Measurements from ENCODE around the gene NOL4L. TPM values are rescaled to one million over a fixed set of nuclear protein-coding genes. Genes with fewer than 3 reads are reported as not detected.

Gene NOL4L
- polyA plus RNA-seq, 4 donors: 48.4 to 67.1 (median 56.0) TPM

GRCh38 chr20:32577657-32578056 lies 7.5 kb downstream of the NOL4L start:
- DNase-seq (ENCODE audit: low read depth in 4 of 4, low spot score in 3 of 4): no peak

GRCh38 chr20:32577023-32577422 lies 8.1 kb downstream of the NOL4L start:
- DNase-seq (ENCODE audit: low read depth in 4 of 4, low spot score in 3 of 4): no peak

- DNase-seq (ENCODE audit: low read depth in 4 of 4, low spot score in 3 of 4): no peak
Measured at GRCh38 chr20:32576560-32576959, 8.6 kb downstream of the NOL4L start.

GRCh38 chr20:32575805-32576204 lies 9.3 kb downstream of the NOL4L start:
- DNase-seq (ENCODE audit: low read depth in 4 of 4, low spot score in 3 of 4): no peak

GRCh38 chr20:32575227-32575581 lies 9.9 kb downstream of the NOL4L start:
- no peak for DNase-seq (ENCODE audit: low read depth in 4 of 4, low spot score in 3 of 4)

GRCh38 chr20:32574296-32575226 lies 10.6 kb downstream of the NOL4L start:
- DNase-seq (ENCODE audit: low read depth in 4 of 4, low spot score in 3 of 4): no peak

- no peak for DNase-seq (ENCODE audit: low read depth in 4 of 4, low spot score in 3 of 4)
Measured at GRCh38 chr20:32573167-32573851, 11.8 kb downstream of the NOL4L start.

- no peak for DNase-seq (ENCODE audit: low read depth in 4 of 4, low spot score in 3 of 4)
Measured at GRCh38 chr20:32572271-32572968, 12.7 kb downstream of the NOL4L start.

GRCh38 chr20:32571566-32571965 lies 13.6 kb downstream of the NOL4L start:
- DNase-seq (ENCODE audit: low read depth in 4 of 4, low spot score in 3 of 4): no peak

GRCh38 chr20:32570401-32571190 lies 14.5 kb downstream of the NOL4L start:
- no peak for DNase-seq (ENCODE audit: low read depth in 4 of 4, low spot score in 3 of 4)

GRCh38 chr20:32569380-32570305 lies 15.5 kb downstream of the NOL4L start:
- DNase-seq (ENCODE audit: low read depth in 4 of 4, low spot score in 3 of 4): no peak

GRCh38 chr20:32569018-32569379 lies 16.1 kb downstream of the NOL4L start:
- DNase-seq (ENCODE audit: low read depth in 4 of 4, low spot score in 3 of 4): no peak

GRCh38 chr20:32567384-32568178 lies 17.6 kb downstream of the NOL4L start:
- no peak for DNase-seq (ENCODE audit: low read depth in 4 of 4, low spot score in 3 of 4)

- no peak for DNase-seq (ENCODE audit: low read depth in 4 of 4, low spot score in 3 of 4)
Measured at GRCh38 chr20:32566379-32567374, 18.5 kb downstream of the NOL4L start.

GRCh38 chr20:32565735-32566032 lies 19.4 kb downstream of the NOL4L start:
- DNase-seq (ENCODE audit: low read depth in 4 of 4, low spot score in 3 of 4): no peak

- DNase-seq (ENCODE audit: low read depth in 4 of 4, low spot score in 3 of 4): no peak
Measured at GRCh38 chr20:32564921-32565734, 20.0 kb downstream of the NOL4L start.

GRCh38 chr20:32564440-32564839 lies 20.7 kb downstream of the NOL4L start:
- no peak for DNase-seq (ENCODE audit: low read depth in 4 of 4, low spot score in 3 of 4)

Measured in left renal pelvis (tissue), 4 donors.